SIG-M5 (cell line): ENCODE data around the gene KRT9.

ENCODE experiments used
- DNase-seq: peaks from one replicate; lab custom pipeline; 2025; lab: John Stamatoyannopoulos, UW

The KRT9 gene

GRCh38 chr17:41528959-41529353 is 42.9 kb downstream of the KRT9 start:
- no peak for DNase-seq

GRCh38 chr17:41527063-41528023 is 44.5 kb downstream of the KRT9 start:
- DNase-seq: no peak

- no peak for DNase-seq
These were observed 47.6 kb downstream of the KRT9 start for GRCh38 chr17:41524261-41524660.

- DNase-seq: no peak
These were observed 48.1 kb downstream of the KRT9 start for GRCh38 chr17:41523787-41524186.

- no peak for DNase-seq
These were observed 48.6 kb downstream of the KRT9 start for GRCh38 chr17:41523225-41523593.

- DNase-seq: no peak
These were observed 49.3 kb downstream of the KRT9 start for GRCh38 chr17:41522301-41523224.

GRCh38 chr17:41521574-41522261 is 50.1 kb downstream of the KRT9 start:
- no peak for DNase-seq

- no peak for DNase-seq
These were observed 50.9 kb downstream of the KRT9 start for GRCh38 chr17:41520821-41521521.

- no peak for DNase-seq
These were observed 52.2 kb downstream of the KRT9 start for GRCh38 chr17:41519501-41520224.

GRCh38 chr17:41518789-41519449 is 52.9 kb downstream of the KRT9 start, which contains the start of gene KRT15:
KRT15 (minus strand) TSS chr17:41518890; CDS start chr17:41518827, 63 bp downstream.
- no peak for DNase-seq

- DNase-seq: no peak
These were observed 53.8 kb downstream of the KRT9 start for GRCh38 chr17:41518031-41518430.

GRCh38 chr17:41516830-41517283 is 55.0 kb downstream of the KRT9 start:
- no peak for DNase-seq

GRCh38 chr17:41516147-41516829 is 55.6 kb downstream of the KRT9 start:
- no peak for DNase-seq
